H9 (cell line): Measurements from ENCODE around the gene NCLN. TPM values are rescaled to one million over a fixed set of nuclear protein-coding genes. Genes with fewer than 3 reads are reported as not detected.

Source experiments
- DNase-seq: peaks from one replicate; pipeline ENCODE4 v3.0.0-alpha.2; 2017
- H2AFZ ChIP-seq: one replicate; pipeline ENCODE4 v1.6.1; 2013; ENCODE audit warnings: mild to moderate bottlenecking, low read length, control low read depth, moderate library complexity
- H2AK5ac ChIP-seq: 2 replicates; pipeline ENCODE4 v1.6.1; 2013; ENCODE audit warnings: low read length, control low read depth, mixed read lengths; ENCODE audit not compliant: insufficient read length
- H2BK120ac ChIP-seq: one replicate; pipeline ENCODE4 v1.6.1; 2013; ENCODE audit warnings: low read depth, mild to moderate bottlenecking, low read length, control low read depth, inconsistent platforms; ENCODE audit not compliant: poor library complexity, severe bottlenecking
- H2BK12ac ChIP-seq: 2 replicates; pipeline ENCODE4 v1.6.1; 2013; ENCODE audit warnings: low read length, control low read depth, mixed read lengths, low read depth; ENCODE audit not compliant: insufficient read length
- H2BK15ac ChIP-seq: 2 replicates; pipeline ENCODE4 v1.6.1; 2013; ENCODE audit warnings: low read depth, low read length, control low read depth
- H2BK20ac ChIP-seq: one replicate; pipeline ENCODE4 v1.6.1; 2013; ENCODE audit warnings: low read depth, mild to moderate bottlenecking, low read length, control low read depth, inconsistent platforms; ENCODE audit not compliant: poor library complexity, severe bottlenecking
- H2BK5ac ChIP-seq: 2 replicates; pipeline ENCODE4 v1.6.1; 2013; ENCODE audit warnings: low read length, control low read depth, mixed read lengths; ENCODE audit not compliant: insufficient read length
- H3K14ac ChIP-seq: 2 replicates; pipeline ENCODE4 v1.6.1; 2013; ENCODE audit warnings: low read length, control low read depth; ENCODE audit not compliant: insufficient read depth
- H3K18ac ChIP-seq: 2 replicates; pipeline ENCODE4 v1.6.1; 2013; ENCODE audit warnings: low read depth, mild to moderate bottlenecking, mixed read lengths, low read length, control low read depth; ENCODE audit not compliant: insufficient read length
- H3K23ac ChIP-seq: 2 replicates; pipeline ENCODE4 v1.6.1; 2013; ENCODE audit warnings: low read length, control low read depth, mixed read lengths, low read depth; ENCODE audit not compliant: insufficient read length
- H3K23me2 ChIP-seq: 2 replicates; pipeline ENCODE4 v1.6.1; 2013; ENCODE audit warnings: low read depth, mild to moderate bottlenecking, mixed read lengths, low read length, control low read depth; ENCODE audit not compliant: insufficient read length, poor library complexity, severe bottlenecking
- H3K27ac ChIP-seq: 2 replicates; pipeline ENCODE4 v1.5.1; 2013; ENCODE audit warnings: low read length, control low read depth, mixed read lengths, low read depth; ENCODE audit not compliant: insufficient read length
- H3K27me3 ChIP-seq: 2 replicates; pipeline ENCODE4 v1.6.1; 2013; ENCODE audit warnings: low read length, control low read depth, inconsistent platforms; ENCODE audit not compliant: insufficient read depth
- H3K4ac ChIP-seq: 2 replicates; pipeline ENCODE4 v1.6.1; 2013; ENCODE audit warnings: low read depth, mild to moderate bottlenecking, control low read depth, inconsistent platforms, low read length, moderate library complexity
- H3K4me1 ChIP-seq: 2 replicates; pipeline ENCODE4 v1.6.1; 2013; ENCODE audit warnings: low read length, control low read depth, inconsistent platforms; ENCODE audit not compliant: insufficient read depth
- H3K4me2 ChIP-seq: 2 replicates; pipeline ENCODE4 v1.6.1; 2013; ENCODE audit warnings: low read length, control low read depth, mixed read lengths; ENCODE audit not compliant: insufficient read length, insufficient read depth
- H3K56ac ChIP-seq: 2 replicates; pipeline ENCODE4 v1.6.1; 2013; ENCODE audit warnings: low read depth, mild to moderate bottlenecking, mixed read lengths, low read length, control low read depth; ENCODE audit not compliant: insufficient read length
- H3K79me1 ChIP-seq: 2 replicates; pipeline ENCODE4 v1.6.1; 2013; ENCODE audit warnings: low read depth, mild to moderate bottlenecking, moderate library complexity, low read length, control low read depth, inconsistent platforms; ENCODE audit not compliant: insufficient read depth, poor library complexity, severe bottlenecking
- H3K79me2 ChIP-seq: 2 replicates; pipeline ENCODE4 v1.6.1; 2013; ENCODE audit warnings: low read length, control low read depth, inconsistent platforms; ENCODE audit not compliant: insufficient read depth
- H3K9ac ChIP-seq: 2 replicates; pipeline ENCODE4 v1.6.1; 2013; ENCODE audit warnings: low read length, control low read depth, mixed read lengths; ENCODE audit not compliant: insufficient read length; ENCODE audit errors: extremely low read depth
- H3K9me3 ChIP-seq: one replicate; pipeline ENCODE4 v1.6.1; 2013; ENCODE audit warnings: low read depth, low read length, inconsistent platforms; ENCODE audit not compliant: control insufficient read depth
- H3T11ph ChIP-seq: one replicate; pipeline ENCODE4 v1.6.1; 2013; ENCODE audit warnings: mild to moderate bottlenecking, low read length, control low read depth, inconsistent platforms
- H4K20me1 ChIP-seq: one replicate; pipeline ENCODE4 v1.6.1; 2013; ENCODE audit not compliant: control insufficient read depth, insufficient read length, insufficient read depth
- H4K5ac ChIP-seq: 2 replicates; pipeline ENCODE4 v1.6.1; 2013; ENCODE audit warnings: low read depth, mild to moderate bottlenecking, mixed read lengths, low read length, control low read depth; ENCODE audit not compliant: insufficient read length
- H4K8ac ChIP-seq: replicated peaks from 2 replicates; pipeline ENCODE4 v1.6.1; 2013; ENCODE audit warnings: low read length, control low read depth, mixed read lengths, low read depth; ENCODE audit not compliant: insufficient read length
- H4K91ac ChIP-seq: 2 replicates; pipeline ENCODE4 v1.6.1; 2013; ENCODE audit warnings: low read depth, mild to moderate bottlenecking, moderate library complexity, mixed read lengths, low read length, control low read depth; ENCODE audit not compliant: insufficient read length
- H3K27ac Mint-ChIP-seq, 3 experiments: 2 replicates in 2 of 3; 3 replicates in 1 of 3; pipeline ENCODE4 v1.8.0; 2020 to 2021; ENCODE audit warnings: mixed read lengths in 3 of 3, mild to moderate bottlenecking in 1 of 3, moderate library complexity in 1 of 3
- H3K27me3 Mint-ChIP-seq: 2 replicates; pipeline ENCODE4 v1.8.0; 2021; ENCODE audit warnings: low read depth, mild to moderate bottlenecking, moderate library complexity, mixed read lengths
- H3K36me3 Mint-ChIP-seq, 3 experiments: 2 replicates in 2 of 3; 3 replicates in 1 of 3; pipeline ENCODE4 v1.8.0; 2020 to 2021; ENCODE audit warnings: low read depth in 3 of 3, mixed read lengths in 3 of 3; ENCODE audit not compliant: insufficient read depth in 1 of 3
- H3K4me1 Mint-ChIP-seq, 2 experiments: 2 replicates each; pipeline ENCODE4 v1.8.0; 2020; ENCODE audit warnings: mixed read lengths in 2 of 2
- H3K4me3 Mint-ChIP-seq, 2 experiments: 2 replicates in 1 of 2; 3 replicates in 1 of 2; pipeline ENCODE4 v1.8.0; 2020 to 2021; ENCODE audit warnings: mild to moderate bottlenecking in 2 of 2, mixed read lengths in 2 of 2, moderate library complexity in 1 of 2
- H3K9me3 Mint-ChIP-seq, 2 experiments: 2 replicates in 1 of 2; 3 replicates in 1 of 2; pipeline ENCODE4 v1.8.0; 2020; ENCODE audit warnings: mild to moderate bottlenecking in 2 of 2, mixed read lengths in 2 of 2, moderate library complexity in 1 of 2
- CTCF ChIP-seq: fragments of 200-600 bp; sonication (generic); conservative IDR thresholded peaks from 3 replicates; pipeline ENCODE4 v1.8.0; 2021; ENCODE audit warnings: antibody characterized with exemption, mild to moderate bottlenecking
- WGBS: extraction: QIAGEN DNeasy Blood & Tissue Kit; methylation state at CpG from one replicate; pipeline ENCODE4 v1.1.7; 2013; ENCODE audit warnings: missing lambda C conversion rate, low lambda C conversion rate, mixed read lengths; ENCODE audit not compliant: insufficient read length; ENCODE audit errors: extremely low coverage; 5-methylcytosine and 5-hydroxymethylcytosine counted together
- total RNA-seq: library from RNA; stranded (reverse); gene quantifications from 2 replicates; pipeline ENCODE4 v1.2.1, GENCODE V29; 2021

Gene NCLN
- total RNA-seq, 1 experiment from 2014 or later = 94.8 TPM

- H2AFZ ChIP-seq = no peak overlapping the region
- Mint-ChIP-seq H3K36me3 (no peaks in the 10 kb centered on the region), H3K9me3 (peaks cover 3 to 5% of the 10 kb centered on the region in 2 experiments; a peak in 2 of 5 replicates), H3K27me3 (peaks cover 12% of the 10 kb centered on the region), H3K27ac (no peak overlapping the region), H3K4me3 (no peak overlapping the region), H3K4me1 (peaks cover 6 to 15% of the 10 kb centered on the region in 2 experiments)
- no peaks in the 10 kb centered on the region for H3K9me3 ChIP-seq
- H4K20me1 ChIP-seq = no peaks in the 10 kb centered on the region
- no peak overlapping the region for H3K4ac ChIP-seq
- H3K4me2 ChIP-seq = no peak overlapping the region
- H3K27ac ChIP-seq = no peak overlapping the region
- no peak overlapping the region for H3K18ac ChIP-seq
- H3K9ac ChIP-seq = no peak overlapping the region
- H2BK20ac ChIP-seq = no peak overlapping the region
- H3T11ph ChIP-seq = no peak overlapping the region
- H4K91ac ChIP-seq = no peak overlapping the region
- WGBS = no CpG with 5 or more reads among the region's 5 CpGs
- H2BK120ac ChIP-seq = no peak overlapping the region
- no peak overlapping the region for H4K8ac ChIP-seq
- H2AK5ac ChIP-seq = no peak overlapping the region
- no peak overlapping the region for H3K56ac ChIP-seq
- no peak overlapping the region for H3K14ac ChIP-seq
- H3K23me2 ChIP-seq = no peaks in the 10 kb centered on the region
- no peaks in the 10 kb centered on the region for H3K4me1 ChIP-seq
- no peaks in the 10 kb centered on the region for H3K79me2 ChIP-seq
- H2BK12ac ChIP-seq = no peak overlapping the region
- peak; percentile 71 for DNase-seq
- no peak overlapping the region for H4K5ac ChIP-seq
- no peaks in the 10 kb centered on the region for H3K79me1 ChIP-seq
- no peaks in the 10 kb centered on the region for H3K27me3 ChIP-seq
- peak; percentile 79 for TF ChIP-seq CTCF
- H2BK5ac ChIP-seq = no peak overlapping the region
- H3K23ac ChIP-seq = no peak overlapping the region
- H2BK15ac ChIP-seq = no peak overlapping the region
These were observed 39.0 kb upstream of the NCLN start for GRCh38 chr19:3146677-3147100.
